ENCODE data around the gene ALOXE3.

ALOXE3 gene

GRCh38 chr17:8138672-8139371, 20.5 kb upstream of the ALOXE3 start:
- Histone ChIP-seq H3K9me2 (replicated peaks; ENCODE audit: insufficient read depth, low read length) (no peaks in the 10 kb centered on the region), H3K79me2 (ENCODE audit: low read length) (no peaks in the 10 kb centered on the region), H3K4me1 (ENCODE audit: low read length) (peaks cover 7% of the 10 kb centered on the region), H3K27me3 (replicated peaks; ENCODE audit: insufficient read depth, low read length) (peaks cover 18% of the 10 kb centered on the region), H3K4me3 (ENCODE audit: low read length) (peak overlapping the region; percentile 59), H3K9me3 (replicated peaks; ENCODE audit: insufficient read depth, low read length) (no peaks in the 10 kb centered on the region), H3K27ac (ENCODE audit: low read length) (peak overlapping the region; percentile 86), H2AFZ (ENCODE audit: low read length) (peak overlapping the region; percentile 35), H3K9ac (ENCODE audit: low read length) (peak overlapping the region; percentile 73), H3F3A (ENCODE audit: insufficient read depth, low read length) (peaks cover 24% of the 10 kb centered on the region), H4K20me1 (ENCODE audit: insufficient read depth, low read length) (no peaks in the 10 kb centered on the region), H3K36me3 (replicated peaks; ENCODE audit: insufficient read depth, low read length) (no peaks in the 10 kb centered on the region), H3K4me2 (ENCODE audit: low read depth, low read length) (peak overlapping the region; percentile 94)
- DNase-seq: peak; percentile 96
- TF ChIP-seq EZH2phosphoT487 (IDR thresholded peaks at IDR 0.05; ENCODE audit: low read length) (no peak), EZH2 (optimal IDR thresholded peaks at IDR 0.05; ENCODE audit: low read depth, low read length) (no peak), CTCF (IDR thresholded peaks at IDR 0.05; ENCODE audit: low read length) (peak; percentile 80)

DNA sequence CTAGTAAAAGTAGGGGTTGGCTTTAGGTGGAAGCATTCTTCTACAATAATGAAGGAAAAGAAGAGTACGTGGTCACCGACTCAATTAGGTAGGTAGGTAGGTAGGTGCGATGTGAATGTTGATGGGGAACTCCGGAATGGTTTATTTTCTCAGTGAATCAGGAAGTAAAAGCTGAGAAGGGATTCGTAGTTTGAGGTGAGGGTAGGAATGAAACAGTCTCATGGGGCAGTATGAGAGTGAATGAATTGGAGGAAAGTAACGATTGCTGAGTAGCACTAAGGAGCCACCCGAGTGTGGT, 20.0 kb upstream of the ALOXE3 start:
- Histone ChIP-seq H3K9me3 (replicated peaks; ENCODE audit: insufficient read depth, low read length) (no peaks in the 10 kb centered on the region), H3K79me2 (ENCODE audit: low read length) (no peaks in the 10 kb centered on the region), H3K36me3 (replicated peaks; ENCODE audit: insufficient read depth, low read length) (no peaks in the 10 kb centered on the region), H3K4me1 (ENCODE audit: low read length) (peaks cover 7% of the 10 kb centered on the region), H3K9ac (ENCODE audit: low read length) (peak overlapping the region; percentile 44; the same call in 1 of the 2 replicates), H2AFZ (ENCODE audit: low read length) (peak overlapping the region; percentile 16), H3K4me2 (ENCODE audit: low read depth, low read length) (peak overlapping the region; percentile 94), H3K4me3 (ENCODE audit: low read length) (peak overlapping the region; percentile 59), H3K27ac (ENCODE audit: low read length) (peak overlapping the region; percentile 86; the same call in 1 of the 2 replicates), H3K9me2 (replicated peaks; ENCODE audit: insufficient read depth, low read length) (no peaks in the 10 kb centered on the region), H3K27me3 (replicated peaks; ENCODE audit: insufficient read depth, low read length) (peaks cover 18% of the 10 kb centered on the region), H3F3A (ENCODE audit: insufficient read depth, low read length) (peaks cover 24% of the 10 kb centered on the region), H4K20me1 (ENCODE audit: insufficient read depth, low read length) (no peaks in the 10 kb centered on the region)
- TF ChIP-seq EZH2phosphoT487 (IDR thresholded peaks at IDR 0.05; ENCODE audit: low read length) (no peak), EZH2 (optimal IDR thresholded peaks at IDR 0.05; ENCODE audit: low read depth, low read length) (no peak), CTCF (IDR thresholded peaks at IDR 0.05; ENCODE audit: low read length) (no peak)
- DNase-seq: no peak

GRCh38 chr17:8137645-8138373, 19.5 kb upstream of the ALOXE3 start:
- H3K27me3 ChIP-seq (replicated peaks; ENCODE audit: insufficient read depth, low read length): peaks cover 22% of the 10 kb centered on the region
- H3K27ac ChIP-seq (ENCODE audit: low read length): peak overlapping the region; percentile 86; the same call in 1 of the 2 replicates

More at GRCh38 chr17:8137645-8138373, 19.5 kb upstream of the ALOXE3 start:
- TF ChIP-seq CTCF (IDR thresholded peaks at IDR 0.05; ENCODE audit: low read length): no peak
- Histone ChIP-seq H3K79me2 (ENCODE audit: low read length) (no peaks in the 10 kb centered on the region), H3K9me2 (replicated peaks; ENCODE audit: insufficient read depth, low read length) (no peaks in the 10 kb centered on the region), H3K9ac (ENCODE audit: low read length) (peak overlapping the region; percentile 44; the same call in 1 of the 2 replicates), H3K9me3 (replicated peaks; ENCODE audit: insufficient read depth, low read length) (no peaks in the 10 kb centered on the region), H4K20me1 (ENCODE audit: insufficient read depth, low read length) (no peaks in the 10 kb centered on the region), H3K4me3 (ENCODE audit: low read length) (peak overlapping the region; percentile 59), H3F3A (ENCODE audit: insufficient read depth, low read length) (peaks cover 24% of the 10 kb centered on the region), H3K36me3 (replicated peaks; ENCODE audit: insufficient read depth, low read length) (no peaks in the 10 kb centered on the region), H3K4me2 (ENCODE audit: low read depth, low read length) (peak overlapping the region; percentile 94), H3K4me1 (ENCODE audit: low read length) (peaks cover 7% of the 10 kb centered on the region), H2AFZ (ENCODE audit: low read length) (peak overlapping the region; percentile 16)
- no peak for DNase-seq
